ENCODE data around the gene DCAKD. TPM values are rescaled to one million over a fixed set of nuclear protein-coding genes. Genes with fewer than 3 reads are reported as not detected.

The DCAKD gene
- total and polyA plus RNA-seq, 12 donors, result 34.9 to 115 (median 62.9) TPM

GRCh38 chr17:44979426-44979995 is 71.9 kb downstream of the DCAKD start:
- intact Hi-C loops (cut with DNase I), result loop anchor here in 1 of 2 donors (5.0 kb wide), 1 partner anchor 47 kb away; no protein-coding TSS in a partner anchor
- H3K36me3 ChIP-seq (replicated peaks in 1 of 2), result no peaks in the 10 kb centered on the region
- DNase-seq, result no peak
- H3K4me3 ChIP-seq, result no peak overlapping the region
- peaks cover 0 to 3% of the 10 kb centered on the region in 2 donors for H3K4me1 ChIP-seq (replicated peaks in 1 of 2)
- no peak overlapping the region for H3K27ac ChIP-seq
- H3K9me3 ChIP-seq (replicated peaks in 1 of 3), result no peaks in the 10 kb centered on the region
- 61 to 76% (median 66%) methylated on average over 9 of the region's 9 CpGs for WGBS, 4 donors
- no peak for TF ChIP-seq CTCF (IDR thresholded peaks at IDR 0.05)
- H3K27me3 ChIP-seq, result no peaks in the 10 kb centered on the region

GRCh38 chr17:44978807-44979206 is 72.6 kb downstream of the DCAKD start:
- no peak for DNase-seq
- Histone ChIP-seq H3K4me1 (replicated peaks in 1 of 2) (peaks cover 0 to 3% of the 10 kb centered on the region in 2 donors), H3K9me3 (replicated peaks in 1 of 3) (no peaks in the 10 kb centered on the region), H3K27ac (no peak overlapping the region), H3K4me3 (no peak overlapping the region), H3K27me3 (no peaks in the 10 kb centered on the region), H3K36me3 (replicated peaks in 1 of 2) (no peaks in the 10 kb centered on the region)
- no peak for TF ChIP-seq POLR2A (IDR thresholded peaks at IDR 0.05)
- no peak for TF ChIP-seq CTCF (IDR thresholded peaks at IDR 0.05)
- intact Hi-C loops (cut with DNase I), result loop anchor here in 1 of 2 donors (5.0 kb wide), 1 partner anchor 47 kb away; no protein-coding TSS in a partner anchor
- WGBS, 4 donors, result 69 to 85% (median 74%) methylated on average over 3 to 5 of the region's 5 CpGs

DNA sequence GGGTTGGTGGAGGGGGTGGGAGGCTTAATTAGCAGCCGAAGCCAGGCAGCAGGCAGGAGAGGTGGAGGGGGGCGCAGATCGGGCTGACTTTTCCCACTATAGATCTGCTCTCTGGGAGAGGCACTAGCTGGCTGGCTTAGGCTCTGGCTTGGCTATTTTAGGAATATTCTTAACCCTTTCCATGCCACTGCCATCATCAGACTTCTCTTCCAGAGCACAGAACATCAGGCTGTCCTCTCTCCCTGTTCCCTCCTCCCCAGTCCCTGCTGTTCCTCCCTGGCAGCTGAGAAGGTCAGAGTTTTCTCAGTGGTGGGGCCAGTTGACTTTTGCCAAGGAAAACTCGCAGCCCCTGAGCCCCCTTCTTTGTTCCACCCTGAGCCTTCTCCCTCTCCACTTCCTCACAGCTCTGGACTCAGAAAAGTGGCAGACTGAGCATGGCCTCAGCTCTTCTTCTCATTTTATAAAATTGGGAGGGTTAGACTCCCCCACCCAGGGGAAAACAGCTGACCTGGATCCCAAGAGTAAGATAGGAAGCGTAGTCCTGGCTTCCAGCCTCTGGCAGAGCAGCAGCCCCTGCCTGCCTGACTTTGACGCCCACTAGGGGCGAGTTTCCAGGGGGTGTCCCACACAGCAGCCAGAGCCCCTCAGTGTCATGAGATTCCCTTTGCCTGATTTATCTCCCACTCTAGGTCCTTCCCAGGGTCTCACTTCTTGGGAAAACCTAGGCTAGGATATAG is 73.5 kb downstream of the DCAKD start:
- H3K4me1 ChIP-seq (replicated peaks in 1 of 2), result peaks cover 0 to 3% of the 10 kb centered on the region in 2 donors
- intact Hi-C loops (cut with DNase I), result loop anchor here in 1 of 2 donors (5.0 kb wide), 1 partner anchor 46 kb away; no protein-coding TSS in a partner anchor
- DNase-seq, result no peak
- WGBS, 4 donors, result 42 to 62% (median 56%) methylated on average over 6 to 7 of the region's 7 CpGs
- TF ChIP-seq POLR2A (IDR thresholded peaks at IDR 0.05), result no peak
- TF ChIP-seq CTCF (IDR thresholded peaks at IDR 0.05), result no peak
- no peaks in the 10 kb centered on the region for H3K9me3 ChIP-seq (replicated peaks in 1 of 3)
- no peaks in the 10 kb centered on the region for H3K36me3 ChIP-seq (replicated peaks in 1 of 2)
- H3K27me3 ChIP-seq, result no peaks in the 10 kb centered on the region
- no peak overlapping the region for H3K4me3 ChIP-seq
- no peak overlapping the region for H3K27ac ChIP-seq

DNA sequence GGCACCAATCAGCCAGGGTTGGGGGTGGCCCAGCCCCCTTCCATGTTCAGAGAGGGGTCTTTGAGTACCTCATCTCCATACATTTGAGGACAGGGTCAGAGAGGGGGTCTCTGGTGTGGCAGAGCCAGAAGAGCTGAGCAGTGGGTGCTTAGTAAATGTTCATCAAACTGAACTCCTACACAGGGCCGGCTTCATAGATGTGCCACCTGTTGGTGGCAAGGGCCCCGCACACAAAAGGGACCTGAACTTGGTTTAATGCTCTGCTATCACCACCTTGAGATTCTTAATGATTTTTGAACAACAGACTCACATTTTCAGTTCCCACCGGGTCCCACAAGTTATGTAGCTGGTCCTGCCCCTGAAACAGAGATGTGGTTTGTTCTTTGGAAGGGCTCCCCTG is 74.4 kb downstream of the DCAKD start:
- no peaks in the 10 kb centered on the region for H3K9me3 ChIP-seq (replicated peaks in 1 of 3)
- H3K36me3 ChIP-seq (replicated peaks in 1 of 2), result no peaks in the 10 kb centered on the region
- 51 to 76% (median 72%) methylated on average over 3 of the region's 3 CpGs for WGBS, 4 donors
- H3K27ac ChIP-seq, result no peak overlapping the region
- H3K27me3 ChIP-seq, result no peaks in the 10 kb centered on the region
- no peak overlapping the region for H3K4me3 ChIP-seq
- TF ChIP-seq CTCF (IDR thresholded peaks at IDR 0.05) (no peak), POLR2A (IDR thresholded peaks at IDR 0.05) (no peak)
- no peak for DNase-seq
- intact Hi-C loops (cut with DNase I), result loop anchor here in 1 of 2 donors (5.0 kb wide), 1 partner anchor 45 kb away; no protein-coding TSS in a partner anchor
- H3K4me1 ChIP-seq (replicated peaks in 1 of 2), result peaks cover 0 to 3% of the 10 kb centered on the region in 2 donors

All from adrenal gland (tissue), 12 donors.